AG04449 (cell line): ENCODE data around the gene MYADML2.

ENCODE experiments used
- CTCF ChIA-PET: fragments of 350-600 bp; formaldehyde crosslinking; extraction: SDS; loops from one replicate; lab custom pipeline; 2021; ENCODE audit warnings: antibody characterized with exemption; lab: Yijun Ruan, JAX
- POLR2A ChIA-PET: fragments of 400-600, 350-600 bp; formaldehyde crosslinking; extraction: SDS; loops from one replicate; lab custom pipeline; 2020; ENCODE audit warnings: antibody characterized with exemption, inconsistent platforms; lab: Yijun Ruan, JAX
- DNase-seq: peaks from one replicate; pipeline ENCODE4 v3.0.0-alpha.2; 2010; ENCODE audit warnings: low read depth, low spot score
- H3K4me3 ChIP-seq: 2 replicates; pipeline ENCODE4 v1.5.1; 2011; ENCODE audit warnings: low read depth, mild to moderate bottlenecking, control low read depth, low read length
- TF ChIP-seq, protein P1 (sequence below): IDR thresholded peaks from one replicate; pipeline ENCODE4 v1.5.1; 2011; ENCODE audit warnings: mild to moderate bottlenecking, moderate library complexity, low read length, control low read depth, inconsistent platforms; ENCODE audit not compliant: insufficient read depth; ENCODE audit errors: missing control alignments

MYADML2 gene

DNA sequence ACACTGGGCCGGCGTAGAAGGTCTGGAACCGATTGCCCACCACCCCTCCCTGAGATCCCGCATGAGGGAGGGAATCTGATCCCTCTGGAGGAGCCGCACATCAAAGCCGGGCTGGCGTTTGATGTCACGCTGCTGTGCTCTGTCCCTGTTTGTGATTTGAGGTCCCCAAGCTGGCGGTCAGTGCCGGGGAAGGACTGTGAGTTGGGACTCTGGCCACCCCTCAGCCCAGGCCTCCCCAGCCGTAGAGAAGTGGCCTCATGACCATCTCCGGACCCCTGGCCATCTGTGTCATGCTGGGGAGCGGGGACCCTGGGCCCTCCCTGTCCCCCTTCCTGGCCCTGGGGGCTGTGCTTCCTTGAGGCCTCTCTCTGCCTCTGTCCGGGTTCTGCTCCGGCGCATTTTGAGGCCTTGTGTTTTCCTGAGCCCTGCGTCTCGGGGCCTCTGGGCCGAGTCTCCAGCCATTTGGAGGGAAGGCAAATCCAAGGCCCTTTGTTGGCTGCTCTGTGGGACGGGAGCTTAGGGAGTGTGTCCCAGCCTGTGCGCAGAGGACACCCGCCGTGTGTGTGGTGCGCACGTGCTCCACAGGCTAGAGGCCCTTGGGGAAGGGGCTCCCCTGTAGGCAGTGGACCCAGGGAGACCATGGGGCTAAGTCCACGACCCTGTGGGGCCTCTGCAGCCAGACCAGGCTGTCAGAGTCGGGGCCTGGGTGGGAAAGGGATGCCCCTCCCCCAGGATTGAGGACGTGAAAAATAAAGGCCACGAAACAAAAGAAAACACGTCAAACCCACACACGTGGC, 45.5 kb upstream of the MYADML2 start:
- TF ChIP-seq, protein P1, sequence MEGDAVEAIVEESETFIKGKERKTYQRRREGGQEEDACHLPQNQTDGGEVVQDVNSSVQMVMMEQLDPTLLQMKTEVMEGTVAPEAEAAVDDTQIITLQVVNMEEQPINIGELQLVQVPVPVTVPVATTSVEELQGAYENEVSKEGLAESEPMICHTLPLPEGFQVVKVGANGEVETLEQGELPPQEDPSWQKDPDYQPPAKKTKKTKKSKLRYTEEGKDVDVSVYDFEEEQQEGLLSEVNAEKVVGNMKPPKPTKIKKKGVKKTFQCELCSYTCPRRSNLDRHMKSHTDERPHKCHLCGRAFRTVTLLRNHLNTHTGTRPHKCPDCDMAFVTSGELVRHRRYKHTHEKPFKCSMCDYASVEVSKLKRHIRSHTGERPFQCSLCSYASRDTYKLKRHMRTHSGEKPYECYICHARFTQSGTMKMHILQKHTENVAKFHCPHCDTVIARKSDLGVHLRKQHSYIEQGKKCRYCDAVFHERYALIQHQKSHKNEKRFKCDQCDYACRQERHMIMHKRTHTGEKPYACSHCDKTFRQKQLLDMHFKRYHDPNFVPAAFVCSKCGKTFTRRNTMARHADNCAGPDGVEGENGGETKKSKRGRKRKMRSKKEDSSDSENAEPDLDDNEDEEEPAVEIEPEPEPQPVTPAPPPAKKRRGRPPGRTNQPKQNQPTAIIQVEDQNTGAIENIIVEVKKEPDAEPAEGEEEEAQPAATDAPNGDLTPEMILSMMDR: no peak
- H3K4me3 ChIP-seq: peak overlapping the region; percentile 6
- CTCF ChIA-PET: interaction anchor here (1.2 to 3.1 kb wide), 2 partner anchors 14 to 33 kb away, joined by 3 to 13 read pairs; no protein-coding TSS in a partner anchor
- POLR2A ChIA-PET: interaction anchor here (1.3 kb wide), 1 partner anchor 69 kb away, joined by 3 read pairs; no protein-coding TSS in a partner anchor
- DNase-seq: no peak

DNA sequence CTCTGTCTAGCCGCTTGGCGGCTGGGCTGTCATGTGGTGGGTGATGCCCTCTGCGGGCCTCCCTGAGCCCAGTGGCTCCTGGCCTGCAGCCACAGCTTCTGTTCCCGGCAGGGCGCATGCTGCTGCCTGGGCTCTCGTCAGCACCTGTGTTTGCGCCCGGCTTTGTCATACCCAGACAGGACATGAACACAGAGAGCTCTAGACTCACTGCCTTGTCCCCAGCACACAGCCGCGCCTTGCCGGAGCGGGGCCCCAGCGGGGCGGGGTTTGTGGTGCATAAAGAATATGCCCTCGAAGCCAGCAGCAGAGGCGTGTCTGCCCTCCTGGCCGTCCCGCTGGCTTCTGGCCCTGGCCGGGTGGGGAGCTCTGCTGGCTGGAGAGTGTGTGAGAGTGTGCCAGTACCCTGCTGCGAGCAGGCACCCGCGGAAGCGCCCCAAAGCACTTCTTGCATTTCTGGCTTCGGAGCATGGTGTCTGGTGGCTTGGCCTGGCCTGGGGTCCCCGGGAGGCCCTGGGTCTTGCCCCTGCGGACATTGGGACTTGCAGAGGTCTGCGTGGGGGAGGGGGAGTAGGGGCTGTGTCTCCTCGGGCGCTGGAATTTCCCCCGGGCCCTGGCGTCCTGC, 44.8 kb upstream of the MYADML2 start:
- H3K4me3 ChIP-seq: peak overlapping the region; percentile 6
- TF ChIP-seq, protein P1: no peak
- CTCF ChIA-PET: interaction anchor here (0.6 to 3.1 kb wide), 4 partner anchors 9 to 32 kb away, joined by 3 to 13 read pairs (median 8); no protein-coding TSS in a partner anchor
- DNase-seq: no peak
- POLR2A ChIA-PET: interaction anchor here (1.3 kb wide), 1 partner anchor 68 kb away, joined by 3 read pairs; no protein-coding TSS in a partner anchor

DNA sequence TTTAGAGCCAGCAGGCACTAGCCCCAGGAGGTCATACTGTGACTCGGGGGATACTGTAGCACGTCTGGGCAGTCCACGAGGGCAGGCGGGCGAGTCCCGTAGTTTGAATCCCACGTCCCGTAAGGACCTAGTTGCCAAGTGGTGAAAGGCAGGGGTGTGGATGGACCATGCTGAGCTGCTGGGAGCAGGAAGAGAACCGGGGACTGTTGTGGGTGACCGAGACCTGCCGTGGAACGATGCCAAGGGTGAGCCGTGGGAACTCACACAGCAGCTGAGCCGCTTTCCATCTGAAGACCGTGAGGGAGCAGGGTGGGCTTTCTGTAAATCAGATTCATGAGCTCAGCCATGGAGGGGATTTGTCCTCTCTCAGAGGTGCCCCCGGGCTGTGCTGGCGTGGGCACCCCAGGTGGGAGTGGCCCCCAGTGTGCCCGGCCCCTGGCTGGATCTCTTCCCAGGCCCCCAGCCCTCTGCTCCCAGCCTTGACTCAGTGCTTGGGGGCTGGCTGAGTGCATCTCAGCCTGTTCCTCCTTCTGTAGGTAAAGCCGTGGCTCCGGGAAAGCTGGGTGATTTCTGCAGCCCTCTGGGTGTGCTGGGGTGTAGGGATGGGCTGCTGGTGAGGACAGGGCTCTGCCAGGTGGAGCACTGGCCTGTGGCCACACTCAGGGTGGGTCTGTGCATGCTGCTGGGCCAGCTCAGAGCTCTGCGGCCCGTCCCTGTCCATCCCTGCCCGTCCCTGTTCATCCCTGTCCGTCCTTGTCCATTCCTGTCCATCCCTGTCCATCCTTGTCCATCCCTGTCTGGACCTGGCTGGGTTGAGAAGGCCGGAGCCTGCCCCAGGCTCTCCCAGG, 44.0 kb upstream of the MYADML2 start:
- ChIA-PET POLR2A (interaction anchor here (1.3 kb wide), 1 partner anchor 68 kb away, joined by 3 read pairs; no protein-coding TSS in a partner anchor), CTCF (interaction anchor here (0.5 to 3.1 kb wide), 5 partner anchors 8 to 110 kb away, joined by 3 to 13 read pairs (median 3); no protein-coding TSS in a partner anchor)
- DNase-seq: no peak
- no peak overlapping the region for H3K4me3 ChIP-seq
- TF ChIP-seq, protein P1: no peak

DNA sequence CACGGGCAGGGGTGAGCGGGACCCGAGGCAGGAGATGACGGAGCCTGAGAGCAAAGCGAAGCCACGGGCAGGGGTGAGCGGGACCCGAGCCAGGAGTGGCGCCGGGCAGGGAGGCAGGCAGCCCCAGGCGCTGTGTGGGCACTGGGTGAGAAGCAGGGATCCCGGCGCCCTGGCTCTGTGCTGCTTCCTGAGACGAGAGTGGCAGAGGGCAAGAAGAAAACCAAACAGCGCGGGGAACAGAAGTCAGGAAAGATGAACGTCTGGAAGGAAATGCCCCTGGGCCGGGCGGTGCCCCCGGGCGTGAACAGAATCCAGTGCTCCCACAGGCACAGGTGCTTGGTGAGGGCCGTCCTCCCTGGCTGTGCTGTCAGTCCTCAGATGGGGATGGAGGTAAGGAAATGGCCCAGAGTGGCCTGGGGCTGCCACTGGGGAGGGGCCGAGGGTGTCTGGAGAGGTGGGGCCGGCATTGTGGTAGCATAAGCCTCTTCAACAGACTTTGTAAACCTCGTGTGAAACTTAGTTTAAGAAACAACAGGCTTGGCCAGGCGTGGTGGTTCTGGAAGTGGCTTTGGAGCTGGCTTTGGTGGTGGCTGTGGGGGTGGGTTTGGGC, 40.2 kb upstream of the MYADML2 start:
- no peak overlapping the region for H3K4me3 ChIP-seq
- TF ChIP-seq, protein P1: no peak
- no peak for DNase-seq
- CTCF ChIA-PET: no interaction called here
- POLR2A ChIA-PET: no interaction called here

DNA sequence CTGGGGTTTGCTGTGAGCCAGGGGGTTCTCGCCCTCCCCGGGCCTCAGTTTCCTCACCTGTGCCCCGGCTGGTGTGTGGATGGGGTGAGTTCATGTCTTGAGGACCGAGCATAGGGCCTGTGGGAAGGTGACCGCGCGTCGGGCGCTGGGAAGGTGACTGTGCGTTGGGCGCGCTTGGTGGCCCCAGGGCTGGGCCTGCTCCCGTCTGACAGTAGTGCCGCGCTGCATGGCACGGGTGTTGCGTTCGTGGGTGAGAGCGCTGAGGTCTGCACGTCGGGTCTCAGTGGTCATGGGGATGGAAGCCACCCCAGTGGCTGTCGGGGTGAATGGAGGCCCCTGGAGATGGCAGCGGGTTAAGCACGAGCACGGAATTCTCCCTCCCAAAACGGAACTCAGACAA, 39.6 kb upstream of the MYADML2 start:
- ChIA-PET CTCF (no interaction called here), POLR2A (no interaction called here)
- TF ChIP-seq, protein P1: no peak
- no peak for DNase-seq
- H3K4me3 ChIP-seq: no peak overlapping the region
